Neural cell (in vitro differentiated cells): ENCODE results near the gene KIFC1. TPM values are rescaled to one million over a fixed set of nuclear protein-coding genes. Genes with fewer than 3 reads are reported as not detected.

Source experiments
- H2AFZ ChIP-seq: fragments of 200-600, 300-800 bp; sonication (generic), shearing (Covaris generic); 2 replicates; pipeline ENCODE4 v1.6.0; 2014; ENCODE audit warnings: low read depth, mild to moderate bottlenecking, antibody characterized with exemption, low read length, moderate library complexity
- H3F3A ChIP-seq: fragments of 200-600 bp; shearing (Covaris generic); 2 replicates; pipeline ENCODE4 v1.6.1; 2016; ENCODE audit warnings: mild to moderate bottlenecking, moderate library complexity, mixed read lengths, antibody characterized with exemption, low read length; ENCODE audit not compliant: insufficient read depth, poor library complexity, severe bottlenecking
- H3K27ac ChIP-seq: fragments of 200-600, 300-800 bp; sonication (generic), shearing (Covaris generic); 2 replicates; pipeline ENCODE4 v1.5.1; 2014; ENCODE audit warnings: mild to moderate bottlenecking, low read length, moderate library complexity
- H3K27me3 ChIP-seq: fragments of 300-800, 200-600 bp; sonication (generic), shearing (Covaris generic); 2 replicates; pipeline ENCODE4 v1.6.0; 2014; ENCODE audit warnings: mild to moderate bottlenecking, low read depth, low read length, moderate library complexity; ENCODE audit not compliant: insufficient read depth
- H3K36me3 ChIP-seq: fragments of 300-800, 200-600 bp; sonication (generic), shearing (Covaris generic); 2 replicates; pipeline ENCODE4 v1.5.1; 2014; ENCODE audit warnings: mild to moderate bottlenecking, antibody characterized with exemption, low read length, moderate library complexity; ENCODE audit not compliant: insufficient read depth
- H3K4me2 ChIP-seq: fragments of 300-800, 200-600 bp; sonication (generic), shearing (Covaris generic); 2 replicates; pipeline ENCODE4 v1.6.0; 2014; ENCODE audit warnings: mild to moderate bottlenecking, low read length
- H3K4me3 ChIP-seq: fragments of 300-800, 200-600 bp; sonication (generic), shearing (Covaris generic); 2 replicates; pipeline ENCODE4 v1.5.1; 2014; ENCODE audit warnings: mild to moderate bottlenecking, low read length, moderate library complexity
- H3K79me2 ChIP-seq: fragments of 200-600 bp; shearing (Covaris generic); replicated peaks from 2 replicates; pipeline ENCODE4 v1.6.0; 2014; ENCODE audit warnings: mild to moderate bottlenecking, low read length, moderate library complexity; ENCODE audit not compliant: insufficient read depth
- H3K9ac ChIP-seq: fragments of 300-800, 200-600 bp; sonication (generic), shearing (Covaris generic); 2 replicates; pipeline ENCODE4 v1.6.1; 2016; ENCODE audit warnings: mild to moderate bottlenecking, low read length, mixed read lengths
- H3K9me2 ChIP-seq: fragments of 200-600 bp; shearing (Covaris generic); 2 replicates; pipeline ENCODE4 v1.6.1; 2016; ENCODE audit warnings: mild to moderate bottlenecking, low read length, mixed read lengths; ENCODE audit not compliant: insufficient read depth
- H3K9me3 ChIP-seq: fragments of 200-600, 300-800 bp; sonication (generic), shearing (Covaris generic); 2 replicates; pipeline ENCODE4 v1.6.1; 2016; ENCODE audit warnings: mild to moderate bottlenecking, mixed run types, low read length, moderate library complexity, mixed read lengths
- H4K20me1 ChIP-seq: fragments of 200-600 bp; shearing (Covaris generic); 2 replicates; pipeline ENCODE4 v1.6.1; 2016; ENCODE audit warnings: mild to moderate bottlenecking, mixed run types; ENCODE audit not compliant: insufficient read depth
- EP300 ChIP-seq: fragments of 450-650 bp; conservative IDR thresholded peaks from 2 replicates; pipeline ENCODE4 v1.6.1; 2014; ENCODE audit warnings: antibody characterized with exemption, mild to moderate bottlenecking, moderate library complexity; ENCODE audit not compliant: poor library complexity, severe bottlenecking
- EZH2 ChIP-seq: fragments of 200-600, 300-800 bp; shearing (Covaris generic), sonication (generic); IDR thresholded peaks from 2 replicates; pipeline ENCODE4 v1.6.1; 2014; ENCODE audit warnings: antibody characterized with exemption, low read length, borderline replicate concordance, mild to moderate bottlenecking; ENCODE audit not compliant: insufficient read depth, poor library complexity, severe bottlenecking
- MXI1 ChIP-seq: fragments of 450-650 bp; conservative IDR thresholded peaks from 2 replicates; pipeline ENCODE4 v1.6.1; 2014; ENCODE audit warnings: antibody characterized with exemption, mild to moderate bottlenecking; ENCODE audit not compliant: poor library complexity, severe bottlenecking
- POLR2AphosphoS5 ChIP-seq: IDR thresholded peaks from 2 replicates; pipeline ENCODE4 v1.6.1; 2012
- RAD21 ChIP-seq: fragments of 450-650 bp; conservative IDR thresholded peaks from 2 replicates; pipeline ENCODE4 v1.6.1; 2014; ENCODE audit warnings: antibody characterized with exemption, mild to moderate bottlenecking, moderate library complexity
- SMC3 ChIP-seq: fragments of 450-650 bp; conservative IDR thresholded peaks from 2 replicates; pipeline ENCODE4 v1.6.1; 2014; ENCODE audit warnings: antibody characterized with exemption, mild to moderate bottlenecking, moderate library complexity; ENCODE audit not compliant: poor library complexity
- TAF1 ChIP-seq: IDR thresholded peaks from 2 replicates; pipeline ENCODE4 v1.6.1; 2012; ENCODE audit warnings: low read depth
- polyA plus RNA-seq: library from polyadenylated mRNA; depleted of rRNA; stranded (reverse); fragments of >200 nt; gene quantifications from 2 replicates; pipeline ENCODE4 v1.2.3, GENCODE V29; 2014
- TF ChIP-seq, protein P1 (sequence below): IDR thresholded peaks from 2 replicates; pipeline ENCODE4 v1.6.1; 2012; ENCODE audit warnings: borderline replicate concordance
- TF ChIP-seq, protein P2 (sequence below): fragments of 450-650 bp; IDR thresholded peaks from 2 replicates; pipeline ENCODE4 v1.5.1; 2014; ENCODE audit warnings: antibody characterized with exemption, mild to moderate bottlenecking, moderate library complexity; ENCODE audit not compliant: poor library complexity, severe bottlenecking

KIFC1 gene
- polyA plus RNA-seq, 1 donor from 2014 or later = 0.52 TPM

DNA sequence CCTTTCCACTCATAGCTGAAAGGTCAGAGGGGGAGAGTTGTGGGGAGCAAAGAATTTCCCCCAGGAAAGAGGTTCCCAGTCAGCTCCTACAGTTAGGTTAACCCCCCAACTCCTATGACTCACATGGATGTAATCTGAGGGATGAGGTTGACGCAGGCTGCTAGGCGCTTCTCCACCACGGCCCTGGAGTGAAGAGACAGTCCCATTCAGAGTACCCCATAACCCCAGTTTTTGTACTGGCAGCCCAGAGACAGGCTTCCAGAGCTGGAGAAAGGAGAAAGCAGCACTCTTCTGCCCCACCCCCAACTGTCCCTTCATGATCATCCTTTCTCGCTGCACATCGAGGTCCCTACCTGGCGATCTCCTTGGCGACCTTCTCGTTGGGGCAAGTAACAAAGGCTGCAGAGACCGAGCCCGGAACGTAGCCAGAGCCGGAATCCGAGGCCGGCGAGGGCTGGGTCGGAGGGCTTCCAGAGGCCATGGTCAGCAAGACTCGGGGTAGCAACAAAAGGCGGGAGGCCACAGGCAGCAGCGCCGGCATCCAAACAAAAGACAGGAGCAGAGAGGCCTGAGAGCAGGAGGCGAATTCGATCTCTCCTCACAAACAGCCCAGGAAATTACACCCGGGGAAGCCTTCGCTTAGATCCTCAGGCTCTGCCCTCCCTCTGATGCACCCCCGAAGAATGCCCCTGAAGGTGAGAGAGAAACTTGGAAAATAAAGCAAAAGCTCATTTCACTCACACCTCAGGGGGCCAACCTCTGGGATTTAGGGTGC, 25.7 kb downstream of the KIFC1 start:
- Histone ChIP-seq H4K20me1 (no peaks in the 10 kb centered on the region), H3K27me3 (no peaks in the 10 kb centered on the region), H3K36me3 (peaks cover 4% of the 10 kb centered on the region), H3K4me2 (peak overlapping the region; percentile 74), H3K4me3 (peak overlapping the region; percentile 87), H3K79me2 (peaks cover 46% of the 10 kb centered on the region), H3K9ac (peak overlapping the region; percentile 96), H3F3A (peaks cover 10% of the 10 kb centered on the region), H2AFZ (peak overlapping the region; percentile 59), H3K27ac (peak overlapping the region; percentile 92), H3K9me2 (no peaks in the 10 kb centered on the region), H3K9me3 (no peaks in the 10 kb centered on the region)
- TF ChIP-seq, protein P1, sequence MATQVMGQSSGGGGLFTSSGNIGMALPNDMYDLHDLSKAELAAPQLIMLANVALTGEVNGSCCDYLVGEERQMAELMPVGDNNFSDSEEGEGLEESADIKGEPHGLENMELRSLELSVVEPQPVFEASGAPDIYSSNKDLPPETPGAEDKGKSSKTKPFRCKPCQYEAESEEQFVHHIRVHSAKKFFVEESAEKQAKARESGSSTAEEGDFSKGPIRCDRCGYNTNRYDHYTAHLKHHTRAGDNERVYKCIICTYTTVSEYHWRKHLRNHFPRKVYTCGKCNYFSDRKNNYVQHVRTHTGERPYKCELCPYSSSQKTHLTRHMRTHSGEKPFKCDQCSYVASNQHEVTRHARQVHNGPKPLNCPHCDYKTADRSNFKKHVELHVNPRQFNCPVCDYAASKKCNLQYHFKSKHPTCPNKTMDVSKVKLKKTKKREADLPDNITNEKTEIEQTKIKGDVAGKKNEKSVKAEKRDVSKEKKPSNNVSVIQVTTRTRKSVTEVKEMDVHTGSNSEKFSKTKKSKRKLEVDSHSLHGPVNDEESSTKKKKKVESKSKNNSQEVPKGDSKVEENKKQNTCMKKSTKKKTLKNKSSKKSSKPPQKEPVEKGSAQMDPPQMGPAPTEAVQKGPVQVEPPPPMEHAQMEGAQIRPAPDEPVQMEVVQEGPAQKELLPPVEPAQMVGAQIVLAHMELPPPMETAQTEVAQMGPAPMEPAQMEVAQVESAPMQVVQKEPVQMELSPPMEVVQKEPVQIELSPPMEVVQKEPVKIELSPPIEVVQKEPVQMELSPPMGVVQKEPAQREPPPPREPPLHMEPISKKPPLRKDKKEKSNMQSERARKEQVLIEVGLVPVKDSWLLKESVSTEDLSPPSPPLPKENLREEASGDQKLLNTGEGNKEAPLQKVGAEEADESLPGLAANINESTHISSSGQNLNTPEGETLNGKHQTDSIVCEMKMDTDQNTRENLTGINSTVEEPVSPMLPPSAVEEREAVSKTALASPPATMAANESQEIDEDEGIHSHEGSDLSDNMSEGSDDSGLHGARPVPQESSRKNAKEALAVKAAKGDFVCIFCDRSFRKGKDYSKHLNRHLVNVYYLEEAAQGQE = peak; percentile 85
- TF ChIP-seq POLR2AphosphoS5 = no peak

DNA sequence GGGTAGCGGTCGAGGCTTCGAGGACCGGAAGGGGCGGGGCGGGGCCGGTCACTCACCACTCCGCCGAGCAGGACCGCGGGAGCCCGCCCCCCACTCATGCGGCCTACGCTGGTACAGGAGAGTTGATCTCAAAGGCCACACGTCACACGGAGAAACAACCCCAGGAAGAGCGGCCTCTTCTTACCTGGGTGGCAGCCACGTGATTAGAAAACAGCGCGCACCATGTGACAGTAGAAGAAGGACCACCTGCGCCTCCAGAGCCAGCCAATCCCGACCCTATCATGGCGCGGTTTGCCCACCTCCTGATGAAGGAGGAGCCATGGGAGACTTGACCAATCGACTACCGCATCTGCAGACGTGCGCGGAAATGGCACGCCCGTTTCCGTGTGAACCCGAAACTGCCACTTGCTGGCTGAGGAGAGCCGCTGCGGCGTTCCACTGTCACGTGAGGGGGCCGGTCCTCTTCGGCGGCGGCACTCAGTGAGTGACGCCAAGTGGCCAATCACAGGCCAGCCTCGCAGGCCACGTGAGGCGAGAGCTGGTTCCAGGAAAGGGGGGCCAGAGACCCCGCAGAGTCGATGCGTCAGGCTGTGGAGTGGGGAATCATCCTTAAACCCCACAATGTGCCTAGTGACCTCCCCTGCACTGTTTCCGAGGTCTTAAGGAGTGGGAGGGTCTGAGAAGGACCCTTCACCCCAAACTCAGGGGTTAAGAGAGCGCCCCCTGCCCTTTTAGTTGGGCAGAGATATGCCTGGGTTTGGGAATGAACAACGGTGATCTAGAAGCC, 26.5 kb downstream of the KIFC1 start, which contains the start of gene CUTA:
Gene CUTA, minus strand, starts transcription at position 205 of the 787 bp plus-strand sequence. Its CDS starts 107 bp downstream, at position 98.
- Histone ChIP-seq H3K4me2 (peak within 1 kb of the TSS; percentile 99), H3K9me3 (no peaks in the 10 kb centered on the region), H3K27ac (peak within 1 kb of the TSS; percentile 99), H3K9ac (peak within 1 kb of the TSS; percentile 96), H3K79me2 (peaks cover 54% of the 10 kb centered on the region), H2AFZ (peak within 1 kb of the TSS; percentile 72), H3K27me3 (no peaks in the 10 kb centered on the region), H4K20me1 (no peaks in the 10 kb centered on the region), H3K36me3 (peaks cover 4% of the 10 kb centered on the region), H3K4me3 (peak within 1 kb of the TSS; percentile 87), H3K9me2 (no peaks in the 10 kb centered on the region), H3F3A (peaks cover 10% of the 10 kb centered on the region)
- TF ChIP-seq MXI1 = peak; percentile 89
- peak; percentile 80 for TF ChIP-seq EP300
- TF ChIP-seq TAF1 = no peak
- TF ChIP-seq RAD21 = peak; percentile 17
- TF ChIP-seq EZH2 = no peak
- TF ChIP-seq, protein P1 = no peak
- TF ChIP-seq SMC3 = peak; percentile 50
- peak; percentile 96 for TF ChIP-seq POLR2AphosphoS5
- TF ChIP-seq, protein P2, sequence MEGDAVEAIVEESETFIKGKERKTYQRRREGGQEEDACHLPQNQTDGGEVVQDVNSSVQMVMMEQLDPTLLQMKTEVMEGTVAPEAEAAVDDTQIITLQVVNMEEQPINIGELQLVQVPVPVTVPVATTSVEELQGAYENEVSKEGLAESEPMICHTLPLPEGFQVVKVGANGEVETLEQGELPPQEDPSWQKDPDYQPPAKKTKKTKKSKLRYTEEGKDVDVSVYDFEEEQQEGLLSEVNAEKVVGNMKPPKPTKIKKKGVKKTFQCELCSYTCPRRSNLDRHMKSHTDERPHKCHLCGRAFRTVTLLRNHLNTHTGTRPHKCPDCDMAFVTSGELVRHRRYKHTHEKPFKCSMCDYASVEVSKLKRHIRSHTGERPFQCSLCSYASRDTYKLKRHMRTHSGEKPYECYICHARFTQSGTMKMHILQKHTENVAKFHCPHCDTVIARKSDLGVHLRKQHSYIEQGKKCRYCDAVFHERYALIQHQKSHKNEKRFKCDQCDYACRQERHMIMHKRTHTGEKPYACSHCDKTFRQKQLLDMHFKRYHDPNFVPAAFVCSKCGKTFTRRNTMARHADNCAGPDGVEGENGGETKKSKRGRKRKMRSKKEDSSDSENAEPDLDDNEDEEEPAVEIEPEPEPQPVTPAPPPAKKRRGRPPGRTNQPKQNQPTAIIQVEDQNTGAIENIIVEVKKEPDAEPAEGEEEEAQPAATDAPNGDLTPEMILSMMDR = peak; percentile 67
